Uterus (tissue), 2 donors: ENCODE results near the gene KIF18B.

ENCODE experiments used
- CTCF ChIP-seq, 4 experiments: fragments of 200-600 bp in 2 of 4; fragments of 450-650 bp in 2 of 4; sonication (generic) in 2 of 4; IDR thresholded peaks; one replicate each; pipeline ENCODE4 v1.5.1; 2016 to 2019; ENCODE audit warnings: antibody characterized with exemption in 4 of 4, mild to moderate bottlenecking in 2 of 4, moderate library complexity in 1 of 4
- POLR2A ChIP-seq, 2 donors: fragments of 450-650 bp; IDR thresholded peaks; one replicate each; pipeline ENCODE4 v1.6.1; 2016; ENCODE audit warnings: antibody characterized with exemption in 2 of 2, mild to moderate bottlenecking in 1 of 2, moderate library complexity in 1 of 2

GRCh38 chr17:44972953-44973352 is 25.4 kb upstream of the KIF18B start:
- no peak for TF ChIP-seq POLR2A (IDR thresholded peaks at IDR 0.05)
- TF ChIP-seq CTCF (IDR thresholded peaks at IDR 0.05) = no peak
